Neutrophil (primary cell): ENCODE data around the gene DHX8.
"Not testable (repeated sequence)": the region's sequence is repeated elsewhere in the genome, so short reads cannot be mapped to it uniquely, and the experiment has no call there.

Experiments used
- H3K27ac ChIP-seq: fragments of 200-600 bp; sonication (generic); 2 replicates; pipeline ENCODE4 v1.5.1; 2016; ENCODE audit warnings: mild to moderate bottlenecking, moderate library complexity
- H3K27me3 ChIP-seq: fragments of 200-600 bp; sonication (generic); 2 replicates; pipeline ENCODE4 v1.6.0; 2016; ENCODE audit warnings: mild to moderate bottlenecking
- H3K36me3 ChIP-seq: fragments of 200-600 bp; sonication (generic); 2 replicates; pipeline ENCODE4 v1.5.1; 2017
- H3K4me1 ChIP-seq, 2 experiments: fragments of 200-600 bp in 1 of 2; sonication (generic) in 1 of 2; 1 replicate in 1 of 2; 2 replicates in 1 of 2; pipeline versions ENCODE4 v1.5.1 to v1.6.1; 2013 to 2016; ENCODE audit warnings: low read depth in 1 of 2, low read length in 1 of 2, mild to moderate bottlenecking in 1 of 2, moderate library complexity in 1 of 2; ENCODE audit not compliant: control insufficient read depth in 1 of 2, insufficient read depth in 1 of 2
- H3K4me3 ChIP-seq, 2 experiments: fragments of 200-600 bp in 1 of 2; sonication (generic) in 1 of 2; 1 replicate in 1 of 2; 2 replicates in 1 of 2; pipeline ENCODE4 v1.5.1; 2013 to 2016; ENCODE audit warnings: low read depth in 1 of 2, low read length in 1 of 2, mild to moderate bottlenecking in 1 of 2, moderate library complexity in 1 of 2
- H3K9me3 ChIP-seq: fragments of 200-600 bp; sonication (generic); 2 replicates; pipeline ENCODE4 v1.5.1; 2016
- CTCF ChIP-seq: fragments of 200-600 bp; sonication (generic); IDR thresholded peaks from 2 replicates; pipeline ENCODE4 v1.5.1; 2016; ENCODE audit warnings: antibody characterized with exemption

DHX8 gene

GRCh38 chr17:43471585-43472160, 12.1 kb upstream of the DHX8 start:
- Histone ChIP-seq H3K27ac (no peak overlapping the region), H3K9me3 (no peaks in the 10 kb centered on the region), H3K27me3 (peaks cover 6% of the 10 kb centered on the region), H3K4me1 (no peaks in the 10 kb centered on the region), H3K36me3 (no peaks in the 10 kb centered on the region), H3K4me3 (no peak overlapping the region)
- no peak for TF ChIP-seq CTCF

GRCh38 chr17:43475494-43476089, 8.2 kb upstream of the DHX8 start:
- Histone ChIP-seq H3K4me3 (no peak overlapping the region), H3K27me3 (no peaks in the 10 kb centered on the region), H3K36me3 (no peaks in the 10 kb centered on the region), H3K4me1 (no peaks in the 10 kb centered on the region), H3K27ac (no peak overlapping the region), H3K9me3 (no peaks in the 10 kb centered on the region)
- TF ChIP-seq CTCF, result no peak

- not testable (repeated sequence) for H3K9me3 ChIP-seq, H3K36me3 ChIP-seq, H3K27ac ChIP-seq, H3K4me3 ChIP-seq, H3K4me1 ChIP-seq, H3K27me3 ChIP-seq
Measured at GRCh38 chr17:43476306-43476705, 7.5 kb upstream of the DHX8 start.

- Histone ChIP-seq H3K9me3 (no peaks in the 10 kb centered on the region), H3K36me3 (no peaks in the 10 kb centered on the region), H3K4me1 (peaks cover under 1% of the 10 kb centered on the region in 2 experiments), H3K4me3 (no peak overlapping the region), H3K27ac (no peak overlapping the region), H3K27me3 (no peaks in the 10 kb centered on the region)
- TF ChIP-seq CTCF, result no peak
Measured at GRCh38 chr17:43477832-43478634, 5.7 kb upstream of the DHX8 start.

GRCh38 chr17:43479948-43480347, 3.8 kb upstream of the DHX8 start:
- H3K36me3 ChIP-seq, result no peaks in the 10 kb centered on the region
- peaks cover 12 to 15% of the 10 kb centered on the region in 2 experiments for H3K4me1 ChIP-seq
- H3K27me3 ChIP-seq, result no peaks in the 10 kb centered on the region
- no peak overlapping the region for H3K4me3 ChIP-seq
- no peak for TF ChIP-seq CTCF
- H3K9me3 ChIP-seq, result no peaks in the 10 kb centered on the region
- no peak overlapping the region for H3K27ac ChIP-seq
